Body of pancreas (tissue), 4 donors: ENCODE measurements around the gene DSP.

ENCODE experiments used
- POLR2A ChIP-seq, 3 donors: fragments of 450-650 bp; IDR thresholded peaks; one replicate each; pipeline ENCODE4 v1.6.1; 2016; ENCODE audit warnings: antibody characterized with exemption in 3 of 3, mild to moderate bottlenecking in 2 of 3
- TF ChIP-seq, protein P1 (sequence below), 7 experiments: fragments of 450-650 bp in 4 of 7; fragments of 200-600 bp in 3 of 7; sonication (generic) in 3 of 7; IDR thresholded peaks; one replicate each; pipeline ENCODE4 v1.5.1; 2016 to 2019; ENCODE audit warnings: antibody characterized with exemption in 7 of 7

DNA sequence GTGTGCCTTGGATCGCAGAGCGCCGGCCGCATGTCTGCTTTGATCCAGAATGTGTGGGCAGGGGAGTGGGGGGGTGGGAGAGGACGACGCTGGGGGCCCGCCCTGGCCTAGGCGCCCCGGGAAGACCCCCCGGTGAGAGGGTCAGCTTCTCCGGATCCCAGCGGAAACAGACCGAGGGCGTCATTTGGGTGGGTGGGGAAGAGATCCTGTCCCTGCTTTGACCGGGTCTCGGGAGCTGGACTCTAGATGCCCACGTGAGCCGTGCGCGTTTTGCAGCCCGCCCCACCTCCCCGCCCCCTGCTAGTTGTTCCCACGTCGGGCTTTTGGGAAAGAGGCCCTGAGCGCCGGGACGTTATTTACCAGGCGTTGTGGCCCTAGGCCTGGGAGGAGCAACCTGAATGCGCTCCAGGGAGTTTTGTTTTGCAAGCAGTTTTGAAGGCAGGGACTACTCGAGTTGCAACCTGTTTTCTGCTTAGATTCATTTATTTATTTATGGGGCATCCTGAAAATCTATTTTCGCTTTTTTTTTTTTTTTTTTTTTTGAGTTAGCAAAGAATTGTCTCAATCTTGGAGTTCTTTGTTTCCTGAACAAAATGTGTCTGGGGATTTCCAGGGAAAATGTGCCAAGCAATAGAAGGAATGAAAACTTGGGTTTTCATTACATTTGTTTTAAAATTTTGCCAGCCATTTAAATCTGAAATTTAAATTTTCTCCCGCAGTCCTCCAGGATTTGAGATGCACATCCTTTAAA lies 1.6 kb downstream of the DSP start:
- TF ChIP-seq POLR2A (IDR thresholded peaks at IDR 0.05) = peak; percentile 61 to 91 (median 83)
- TF ChIP-seq, protein P1, sequence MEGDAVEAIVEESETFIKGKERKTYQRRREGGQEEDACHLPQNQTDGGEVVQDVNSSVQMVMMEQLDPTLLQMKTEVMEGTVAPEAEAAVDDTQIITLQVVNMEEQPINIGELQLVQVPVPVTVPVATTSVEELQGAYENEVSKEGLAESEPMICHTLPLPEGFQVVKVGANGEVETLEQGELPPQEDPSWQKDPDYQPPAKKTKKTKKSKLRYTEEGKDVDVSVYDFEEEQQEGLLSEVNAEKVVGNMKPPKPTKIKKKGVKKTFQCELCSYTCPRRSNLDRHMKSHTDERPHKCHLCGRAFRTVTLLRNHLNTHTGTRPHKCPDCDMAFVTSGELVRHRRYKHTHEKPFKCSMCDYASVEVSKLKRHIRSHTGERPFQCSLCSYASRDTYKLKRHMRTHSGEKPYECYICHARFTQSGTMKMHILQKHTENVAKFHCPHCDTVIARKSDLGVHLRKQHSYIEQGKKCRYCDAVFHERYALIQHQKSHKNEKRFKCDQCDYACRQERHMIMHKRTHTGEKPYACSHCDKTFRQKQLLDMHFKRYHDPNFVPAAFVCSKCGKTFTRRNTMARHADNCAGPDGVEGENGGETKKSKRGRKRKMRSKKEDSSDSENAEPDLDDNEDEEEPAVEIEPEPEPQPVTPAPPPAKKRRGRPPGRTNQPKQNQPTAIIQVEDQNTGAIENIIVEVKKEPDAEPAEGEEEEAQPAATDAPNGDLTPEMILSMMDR (IDR thresholded peaks at IDR 0.05) = no peak
